Activated CD8-positive, alpha-beta memory T cell treated with anti-CD3 and anti-CD28 coated beads, Interleukin-2, amount 10 ng/mL, durations not matched to agents 7 days and 5 days (primary cell): ENCODE data around the gene DDX52. TPM values are rescaled to one million over a fixed set of nuclear protein-coding genes. Genes with fewer than 3 reads are reported as not detected.
"Not testable (repeated sequence)": the region's sequence is repeated elsewhere in the genome, so short reads cannot be mapped to it uniquely, and the experiment has no call there.

ENCODE experiments used
- ATAC-seq: fragments of 150-1000 bp; cut with Tn5 transposase; one replicate; pipeline ENCODE4 v1.10.0; 2021; ENCODE audit warnings: moderate library complexity
- CTCF ChIA-PET: fragments of 350-600 bp; sonication (Branson Sonifier 250); formaldehyde crosslinking; loops from one replicate; lab custom pipeline; 2021; ENCODE audit warnings: antibody characterized with exemption; lab: Charles Lee
- DNase-seq: peaks from one replicate; pipeline ENCODE4 v3.0.0-alpha.2; 2020
- H3K27ac Mint-ChIP-seq: one replicate; pipeline ENCODE4 v1.8.0; 2021; ENCODE audit warnings: mild to moderate bottlenecking, mixed read lengths
- H3K27me3 Mint-ChIP-seq: one replicate; pipeline ENCODE4 v1.8.0; 2021; ENCODE audit warnings: mixed read lengths
- H3K36me3 Mint-ChIP-seq: one replicate; pipeline ENCODE4 v1.8.0; 2021; ENCODE audit warnings: mild to moderate bottlenecking, mixed read lengths
- H3K4me1 Mint-ChIP-seq: one replicate; pipeline ENCODE4 v1.8.0; 2021; ENCODE audit warnings: mixed read lengths
- H3K4me3 Mint-ChIP-seq: one replicate; pipeline ENCODE4 v1.8.0; 2021; ENCODE audit warnings: mild to moderate bottlenecking, moderate library complexity, mixed read lengths
- H3K9me3 Mint-ChIP-seq: one replicate; pipeline ENCODE4 v1.8.0; 2022; ENCODE audit warnings: low read depth, mixed read lengths
- total RNA-seq, 2 experiments: library from RNA; stranded (reverse); gene quantifications; one replicate each; pipeline ENCODE4 v1.2.3, GENCODE V29; 2021

Gene DDX52
- total RNA-seq: 10 to 100 TPM; 27.7 to 35.9 TPM

- H3K36me3 Mint-ChIP-seq: peaks cover 21% of the 10 kb centered on the region
- peak within 1 kb of the TSS; percentile 84 for H3K27ac Mint-ChIP-seq
- no peaks in the 10 kb centered on the region for H3K9me3 Mint-ChIP-seq
- peaks cover 35% of the 10 kb centered on the region for H3K4me1 Mint-ChIP-seq
- DNase-seq (peak; percentile 93), ATAC-seq (peak; percentile 99)
- peak within 1 kb of the TSS; percentile 92 for H3K4me3 Mint-ChIP-seq
- peaks cover 36% of the 10 kb centered on the region for H3K27me3 Mint-ChIP-seq
- CTCF ChIA-PET: interaction anchor here (1.2 to 2.1 kb wide), 3 partner anchors 12 to 149 kb away, joined by 4 to 6 read pairs (median 4); partner anchors contain the start of gene SYNRG
Observed at GRCh38 chr17:37643118-37643766, at the start of gene DDX52. Gene DDX52 (minus strand): TSS chr17:37643446. CDS start chr17:37643420, 26 bp downstream.

- H3K27me3 Mint-ChIP-seq: peaks cover 10% of the 10 kb centered on the region
- no peak overlapping the region for H3K4me3 Mint-ChIP-seq
- H3K36me3 Mint-ChIP-seq: no peaks in the 10 kb centered on the region
Observed at GRCh38 chr17:37691807-37692206, 48.6 kb upstream of the DDX52 start.

GRCh38 chr17:37689317-37689716 lies 46.1 kb upstream of the DDX52 start:
- Mint-ChIP-seq H3K4me3 (no peak overlapping the region), H3K27ac (no peak overlapping the region), H3K4me1 (peaks cover 3% of the 10 kb centered on the region), H3K9me3 (no peaks in the 10 kb centered on the region), H3K36me3 (no peaks in the 10 kb centered on the region), H3K27me3 (peaks cover 5% of the 10 kb centered on the region)
- ATAC-seq (no peak), DNase-seq (no peak)
- CTCF ChIA-PET: interaction anchor here (0.6 kb wide), 1 partner anchor 80 kb away, joined by 3 read pairs; no protein-coding TSS in a partner anchor

More at GRCh38 chr17:37691807-37692206, 48.6 kb upstream of the DDX52 start:
- ATAC-seq (no peak), DNase-seq (no peak)
- H3K27ac Mint-ChIP-seq: no peak overlapping the region
- H3K4me1 Mint-ChIP-seq: peaks cover 3% of the 10 kb centered on the region
- CTCF ChIA-PET: no interaction called here
- no peaks in the 10 kb centered on the region for H3K9me3 Mint-ChIP-seq

DNA sequence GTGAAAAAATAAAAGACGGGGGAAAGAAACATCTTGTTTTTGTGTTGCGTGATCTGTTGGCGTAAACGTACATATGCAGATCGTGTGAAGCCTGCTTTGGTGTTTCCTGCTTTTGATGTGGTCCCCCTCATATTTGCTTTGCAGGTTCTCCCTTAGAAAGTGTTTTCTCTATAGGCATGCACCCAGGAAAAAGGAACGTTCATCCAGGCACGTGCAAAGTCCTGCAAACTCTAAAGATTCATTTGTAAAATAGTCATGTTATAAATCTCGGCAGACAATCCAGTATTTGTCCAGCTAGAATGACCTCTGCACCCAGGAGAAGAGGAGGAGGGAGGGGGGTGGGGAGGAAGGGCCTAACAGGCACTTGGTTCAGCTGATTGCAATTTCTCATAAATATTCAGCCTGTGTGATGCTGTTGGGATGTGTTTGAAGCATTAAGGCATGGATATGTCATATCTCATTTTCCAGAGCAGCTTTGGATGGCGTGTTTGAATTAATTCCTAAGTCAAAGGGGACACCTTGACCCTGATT lies 40.3 kb upstream of the DDX52 start:
- no peaks in the 10 kb centered on the region for H3K9me3 Mint-ChIP-seq
- peaks cover 3% of the 10 kb centered on the region for H3K4me1 Mint-ChIP-seq
- peaks cover 16% of the 10 kb centered on the region for H3K27me3 Mint-ChIP-seq
- no peak for DNase-seq
- no peak overlapping the region for H3K4me3 Mint-ChIP-seq
- H3K27ac Mint-ChIP-seq: no peak overlapping the region
- ATAC-seq: no peak
- no peaks in the 10 kb centered on the region for H3K36me3 Mint-ChIP-seq
- CTCF ChIA-PET: interaction anchor here (0.7 kb wide), 1 partner anchor 108 kb away, joined by 3 read pairs; no protein-coding TSS in a partner anchor

DNA sequence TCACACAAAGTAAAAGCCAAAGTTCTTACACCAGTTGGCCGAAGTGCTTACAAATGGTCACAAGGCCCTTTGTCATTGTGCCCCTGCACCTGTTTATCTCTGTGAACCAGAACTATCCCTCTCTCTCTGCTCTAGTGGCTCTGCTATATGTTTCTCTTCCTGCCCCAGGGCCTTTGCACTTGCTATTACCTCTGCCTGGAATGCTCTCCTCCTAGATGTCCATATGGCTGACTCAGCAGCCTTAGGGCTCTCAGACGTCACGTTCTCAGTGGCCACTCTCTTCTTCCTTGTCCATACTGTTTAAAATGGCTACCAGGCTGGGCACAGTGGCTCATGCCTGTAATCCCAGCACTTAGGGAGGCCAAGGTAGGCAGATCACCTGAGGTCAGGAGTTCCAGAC lies 38.8 kb upstream of the DDX52 start:
- DNase-seq (no peak), ATAC-seq (no peak)
- CTCF ChIA-PET: no interaction called here
- H3K27me3 Mint-ChIP-seq: peaks cover 29% of the 10 kb centered on the region
- H3K4me1 Mint-ChIP-seq: peaks cover 3% of the 10 kb centered on the region
- H3K9me3 Mint-ChIP-seq: no peaks in the 10 kb centered on the region
- H3K36me3 Mint-ChIP-seq: no peaks in the 10 kb centered on the region
- no peak overlapping the region for H3K4me3 Mint-ChIP-seq
- no peak overlapping the region for H3K27ac Mint-ChIP-seq

GRCh38 chr17:37679995-37680394 lies 36.7 kb upstream of the DDX52 start:
- H3K4me1 Mint-ChIP-seq, H3K36me3 Mint-ChIP-seq, H3K27ac Mint-ChIP-seq, DNase-seq, ATAC-seq, CTCF ChIA-PET, H3K9me3 Mint-ChIP-seq, H3K4me3 Mint-ChIP-seq: not testable (repeated sequence)
- peaks cover 41% of the 10 kb centered on the region for H3K27me3 Mint-ChIP-seq

DNA sequence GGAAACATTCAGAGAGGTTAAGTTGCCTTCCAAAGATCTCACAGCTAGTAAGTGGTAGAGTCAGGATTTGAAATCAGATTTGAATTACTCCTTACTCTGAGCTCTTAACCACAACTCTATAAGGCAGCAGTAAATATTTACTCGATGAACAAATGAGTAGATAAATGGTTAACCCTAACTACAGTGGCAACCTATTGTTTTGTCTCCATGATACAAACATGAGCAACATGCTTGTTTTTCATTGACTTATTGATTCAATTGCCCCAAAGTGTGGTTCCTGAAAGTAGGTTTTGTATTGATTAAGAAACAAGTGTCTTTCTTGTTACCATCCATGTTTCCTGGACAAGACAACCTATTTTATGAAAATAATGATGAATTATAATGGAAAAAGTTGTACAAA lies 34.8 kb upstream of the DDX52 start:
- H3K4me1 Mint-ChIP-seq: no peaks in the 10 kb centered on the region
- H3K36me3 Mint-ChIP-seq: no peaks in the 10 kb centered on the region

DNA sequence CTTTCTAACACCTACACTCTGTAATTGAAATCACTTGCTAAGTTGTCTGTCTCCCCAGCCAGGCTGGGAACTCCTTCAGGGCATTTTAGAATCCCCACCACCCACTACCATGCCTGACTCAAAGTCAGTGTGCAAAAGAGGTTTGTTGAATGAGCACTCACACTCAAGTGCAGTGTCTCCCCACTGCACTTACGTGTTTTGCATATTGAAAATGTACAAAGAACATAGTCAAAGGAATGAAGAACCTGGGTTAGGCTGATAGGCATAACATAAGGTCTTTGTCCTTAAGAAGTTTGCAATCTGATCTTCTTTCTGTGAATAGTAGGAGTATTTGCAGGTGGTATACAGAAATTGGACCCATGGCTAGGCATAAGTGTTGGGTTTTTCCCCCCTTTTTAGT lies 33.8 kb upstream of the DDX52 start:
- CTCF ChIA-PET: no interaction called here
- Mint-ChIP-seq H3K9me3 (no peaks in the 10 kb centered on the region), H3K4me3 (no peak overlapping the region), H3K4me1 (no peaks in the 10 kb centered on the region), H3K36me3 (no peaks in the 10 kb centered on the region), H3K27me3 (peaks cover 45% of the 10 kb centered on the region), H3K27ac (no peak overlapping the region)
- ATAC-seq: no peak
- DNase-seq: no peak

More for the DNA sequence above, 34.8 kb upstream of the DDX52 start:
- CTCF ChIA-PET: no interaction called here
- no peak for DNase-seq
- no peak for ATAC-seq
- Mint-ChIP-seq H3K27ac (no peak overlapping the region), H3K27me3 (peaks cover 45% of the 10 kb centered on the region), H3K9me3 (no peaks in the 10 kb centered on the region), H3K4me3 (no peak overlapping the region)

DNA sequence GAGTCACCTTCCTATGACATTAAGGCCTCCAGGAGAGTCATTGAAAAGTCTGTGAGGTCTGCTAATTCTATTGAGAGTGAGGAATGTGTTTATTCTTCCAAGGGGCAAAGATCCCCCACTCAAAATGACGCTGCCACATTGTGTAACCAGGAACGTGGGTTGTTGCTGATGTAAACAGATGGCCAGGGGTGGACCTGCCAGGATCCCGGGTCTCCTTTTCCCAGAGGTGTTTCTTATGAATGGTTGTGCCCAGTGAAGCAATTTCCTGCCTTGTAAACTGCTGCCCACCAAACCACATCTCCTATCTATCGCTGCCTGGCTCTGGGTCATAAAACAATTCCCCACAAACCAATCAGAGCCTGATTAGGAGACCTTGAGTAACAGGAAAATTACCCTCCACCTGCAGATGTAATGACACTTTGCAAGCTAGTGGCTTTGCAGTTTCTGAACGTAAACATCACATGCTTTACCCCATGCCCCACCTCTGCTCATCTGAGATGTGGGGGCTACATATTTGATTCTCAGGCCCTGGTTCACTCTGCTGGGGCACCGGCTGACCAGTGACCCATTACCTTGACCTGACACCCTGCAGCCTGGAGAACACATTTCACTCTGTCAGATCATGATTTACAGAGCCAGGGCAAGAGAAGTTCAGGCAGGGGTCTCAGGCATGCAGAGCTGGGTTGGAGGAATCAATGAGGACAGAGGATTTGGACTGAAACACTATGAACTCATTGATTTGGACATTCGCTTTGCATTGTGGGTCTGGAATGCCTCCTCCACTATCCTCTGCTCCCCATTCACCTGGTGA lies 33.1 kb upstream of the DDX52 start:
- Mint-ChIP-seq H3K9me3 (no peaks in the 10 kb centered on the region), H3K36me3 (no peaks in the 10 kb centered on the region), H3K27me3 (peaks cover 45% of the 10 kb centered on the region), H3K27ac (no peak overlapping the region), H3K4me3 (no peak overlapping the region), H3K4me1 (no peaks in the 10 kb centered on the region)
- CTCF ChIA-PET: no interaction called here
- DNase-seq (no peak), ATAC-seq (no peak)

GRCh38 chr17:37674511-37674910 lies 31.3 kb upstream of the DDX52 start:
- H3K9me3 Mint-ChIP-seq: no peaks in the 10 kb centered on the region
- H3K4me3 Mint-ChIP-seq: no peak overlapping the region
- peaks cover 45% of the 10 kb centered on the region for H3K27me3 Mint-ChIP-seq
- H3K36me3 Mint-ChIP-seq: no peaks in the 10 kb centered on the region
- CTCF ChIA-PET: no interaction called here
- DNase-seq (no peak), ATAC-seq (no peak)
- no peaks in the 10 kb centered on the region for H3K4me1 Mint-ChIP-seq
- H3K27ac Mint-ChIP-seq: no peak overlapping the region

DNA sequence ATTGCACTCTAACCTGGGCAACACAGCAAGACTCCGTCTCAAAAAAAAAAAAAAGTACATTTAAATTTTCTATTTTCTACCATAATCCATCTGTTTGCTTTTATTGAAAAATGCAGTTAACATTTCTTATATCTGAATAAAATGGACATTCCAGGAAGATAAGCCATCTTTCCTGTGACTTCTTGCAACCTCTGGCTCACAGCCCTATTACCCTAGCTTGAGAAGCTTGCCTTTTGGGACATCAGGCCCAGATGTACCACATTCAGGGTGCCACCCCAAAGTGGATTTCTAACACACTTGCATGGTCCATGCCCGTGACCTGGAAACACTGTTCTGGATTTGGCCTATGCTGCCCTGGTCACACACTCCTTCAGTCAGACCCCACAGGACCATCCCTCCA lies 30.1 kb upstream of the DDX52 start:
- Mint-ChIP-seq H3K27ac (no peak overlapping the region), H3K4me1 (no peaks in the 10 kb centered on the region), H3K36me3 (no peaks in the 10 kb centered on the region), H3K27me3 (peaks cover 37% of the 10 kb centered on the region), H3K9me3 (no peaks in the 10 kb centered on the region), H3K4me3 (no peak overlapping the region)
- ATAC-seq (no peak), DNase-seq (no peak)
- CTCF ChIA-PET: no interaction called here

DNA sequence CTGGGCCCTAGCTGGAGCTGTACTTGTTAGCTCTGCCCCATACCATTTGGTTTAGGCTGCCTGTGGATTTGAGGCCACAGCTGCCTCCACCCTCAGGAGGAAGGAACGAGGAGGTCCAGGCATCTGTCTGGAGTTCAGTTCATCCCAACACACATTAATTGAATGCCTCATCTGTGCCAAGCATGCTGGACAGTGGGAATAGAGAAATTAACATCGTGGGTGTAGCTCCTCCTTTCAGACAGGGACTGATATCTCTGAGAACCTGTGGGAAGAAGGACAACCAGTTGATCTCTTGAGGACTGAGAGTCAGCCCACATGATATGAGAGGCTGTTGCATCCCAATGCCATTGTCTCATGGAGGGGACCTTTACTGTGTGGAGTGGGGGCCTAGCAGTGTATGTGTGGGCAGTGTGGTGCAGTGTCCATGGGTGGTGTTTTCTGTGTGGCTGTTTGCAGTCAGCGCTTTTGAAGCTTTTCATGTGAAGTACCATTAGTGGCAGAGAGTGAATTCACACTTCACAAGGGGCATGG lies 29.4 kb upstream of the DDX52 start:
- no peak for DNase-seq
- Mint-ChIP-seq H3K9me3 (no peaks in the 10 kb centered on the region), H3K36me3 (no peaks in the 10 kb centered on the region), H3K27ac (no peak overlapping the region), H3K4me1 (no peaks in the 10 kb centered on the region), H3K4me3 (no peak overlapping the region), H3K27me3 (peaks cover 29% of the 10 kb centered on the region)
- CTCF ChIA-PET: no interaction called here
- no peak for ATAC-seq

DNA sequence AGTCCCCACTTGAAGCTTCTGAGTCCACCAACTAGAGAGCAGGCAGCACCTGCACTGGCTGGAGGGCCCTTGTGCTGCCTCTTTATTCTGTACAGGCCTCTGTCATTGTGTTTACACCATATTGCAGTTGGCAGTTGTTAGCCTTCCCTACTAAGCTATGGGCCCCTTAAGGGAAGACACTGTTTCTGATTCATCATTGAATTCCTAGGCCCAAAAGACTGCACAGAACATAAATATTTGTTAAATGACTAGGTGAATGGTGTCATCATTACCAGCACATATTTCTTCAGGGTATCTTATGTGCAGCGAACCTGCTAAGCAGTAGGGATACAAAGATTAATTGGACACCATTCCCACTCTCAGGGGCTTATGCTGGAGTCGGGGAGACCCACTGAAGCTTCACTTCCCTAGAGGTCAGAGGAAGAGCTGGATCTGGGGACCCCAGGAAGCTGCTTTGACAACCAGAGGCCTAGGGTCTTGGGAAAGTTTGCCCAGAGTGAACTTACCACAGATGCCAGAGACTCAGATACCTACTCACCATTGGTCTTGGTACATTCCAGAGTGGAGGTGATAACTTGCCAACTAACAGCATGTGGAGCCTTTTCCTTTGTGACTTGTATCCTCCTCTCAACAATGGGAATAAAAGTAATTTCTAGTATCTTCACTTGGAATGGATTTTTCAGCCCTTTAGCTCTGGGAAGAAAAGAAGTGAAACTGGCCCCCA lies 28.7 kb upstream of the DDX52 start:
- Mint-ChIP-seq H3K9me3 (no peaks in the 10 kb centered on the region), H3K27ac (no peak overlapping the region), H3K4me1 (no peaks in the 10 kb centered on the region), H3K36me3 (no peaks in the 10 kb centered on the region), H3K27me3 (peaks cover 24% of the 10 kb centered on the region), H3K4me3 (no peak overlapping the region)
- ATAC-seq (no peak), DNase-seq (no peak)
- CTCF ChIA-PET: no interaction called here
